Omental fat pad (tissue), 4 donors: ENCODE measurements around the gene FARS2. TPM values are rescaled to one million over a fixed set of nuclear protein-coding genes. Genes with fewer than 3 reads are reported as not detected.

Experiments used
- ATAC-seq: fragments of 150-250 bp; one replicate; pipeline ENCODE4 v1.9.1; 2016; ENCODE audit warnings: mild to moderate bottlenecking, moderate library complexity; ENCODE audit not compliant: low FRiP score
- DNase-seq: peaks from one replicate; pipeline ENCODE4 v3.0.0-alpha.2; 2019; ENCODE audit warnings: low spot score
- total RNA-seq, 4 donors: library from RNA; depleted of rRNA; stranded (reverse); fragments of >200 nt; gene quantifications; one replicate each; pipeline ENCODE4 v1.1.0, GENCODE V29; 2016
- TF ChIP-seq, protein P1 (sequence below), 3 donors: fragments of 450-650 bp; IDR thresholded peaks; one replicate each; pipeline ENCODE4 v1.5.1; 2016 to 2017; ENCODE audit warnings: antibody characterized with exemption in 3 of 3, mild to moderate bottlenecking in 3 of 3, moderate library complexity in 2 of 3

The FARS2 gene
- total RNA-seq, 4 donors from 2014 or later, result 12.5 to 18.1 (median 14.5) TPM

DNA sequence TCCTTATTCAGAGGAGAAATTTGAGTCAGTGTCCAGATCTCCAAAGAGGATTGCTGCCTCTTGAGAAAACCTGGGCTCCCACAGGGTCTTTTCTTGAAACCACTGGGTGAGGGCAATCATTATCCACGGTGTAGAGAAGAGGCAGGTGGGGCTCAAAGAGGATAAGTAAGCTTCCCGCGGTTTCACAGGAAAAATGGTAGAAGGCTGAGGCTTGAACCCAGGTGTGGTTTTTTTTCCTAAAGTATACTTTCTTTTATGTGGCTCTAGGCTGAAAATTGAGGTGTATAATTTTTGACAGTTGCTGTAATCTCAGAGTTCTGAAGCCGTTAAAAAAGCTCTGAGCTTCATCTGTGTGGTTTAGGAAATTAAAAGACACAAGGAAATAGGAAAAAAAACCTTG lies 164.5 kb downstream of the FARS2 start:
- no peak for DNase-seq
- ATAC-seq, result no peak
- TF ChIP-seq, protein P1, sequence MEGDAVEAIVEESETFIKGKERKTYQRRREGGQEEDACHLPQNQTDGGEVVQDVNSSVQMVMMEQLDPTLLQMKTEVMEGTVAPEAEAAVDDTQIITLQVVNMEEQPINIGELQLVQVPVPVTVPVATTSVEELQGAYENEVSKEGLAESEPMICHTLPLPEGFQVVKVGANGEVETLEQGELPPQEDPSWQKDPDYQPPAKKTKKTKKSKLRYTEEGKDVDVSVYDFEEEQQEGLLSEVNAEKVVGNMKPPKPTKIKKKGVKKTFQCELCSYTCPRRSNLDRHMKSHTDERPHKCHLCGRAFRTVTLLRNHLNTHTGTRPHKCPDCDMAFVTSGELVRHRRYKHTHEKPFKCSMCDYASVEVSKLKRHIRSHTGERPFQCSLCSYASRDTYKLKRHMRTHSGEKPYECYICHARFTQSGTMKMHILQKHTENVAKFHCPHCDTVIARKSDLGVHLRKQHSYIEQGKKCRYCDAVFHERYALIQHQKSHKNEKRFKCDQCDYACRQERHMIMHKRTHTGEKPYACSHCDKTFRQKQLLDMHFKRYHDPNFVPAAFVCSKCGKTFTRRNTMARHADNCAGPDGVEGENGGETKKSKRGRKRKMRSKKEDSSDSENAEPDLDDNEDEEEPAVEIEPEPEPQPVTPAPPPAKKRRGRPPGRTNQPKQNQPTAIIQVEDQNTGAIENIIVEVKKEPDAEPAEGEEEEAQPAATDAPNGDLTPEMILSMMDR (IDR thresholded peaks at IDR 0.05), result no peak

DNA sequence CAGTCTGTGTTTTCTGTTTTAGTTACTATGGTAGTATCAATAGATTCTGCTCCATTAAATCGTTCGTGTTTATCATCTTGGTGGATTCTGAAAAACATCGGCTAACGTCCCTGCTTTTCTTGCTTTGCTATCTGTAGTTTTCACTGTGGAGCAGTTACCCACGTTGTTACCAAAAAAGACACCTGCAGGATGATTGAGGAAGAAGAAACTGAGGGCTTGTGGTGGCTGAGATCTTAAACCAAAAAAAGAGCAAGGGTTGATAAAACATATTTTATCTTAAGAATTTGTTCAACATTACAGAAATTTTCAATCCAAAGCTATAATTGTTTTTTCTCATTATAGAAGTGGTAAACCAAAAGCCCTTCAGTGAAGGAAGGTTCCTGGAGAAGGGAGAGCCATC lies 166.3 kb downstream of the FARS2 start:
- TF ChIP-seq, protein P1 (IDR thresholded peaks at IDR 0.05), result no peak
- no peak for DNase-seq
- ATAC-seq, result no peak

DNA sequence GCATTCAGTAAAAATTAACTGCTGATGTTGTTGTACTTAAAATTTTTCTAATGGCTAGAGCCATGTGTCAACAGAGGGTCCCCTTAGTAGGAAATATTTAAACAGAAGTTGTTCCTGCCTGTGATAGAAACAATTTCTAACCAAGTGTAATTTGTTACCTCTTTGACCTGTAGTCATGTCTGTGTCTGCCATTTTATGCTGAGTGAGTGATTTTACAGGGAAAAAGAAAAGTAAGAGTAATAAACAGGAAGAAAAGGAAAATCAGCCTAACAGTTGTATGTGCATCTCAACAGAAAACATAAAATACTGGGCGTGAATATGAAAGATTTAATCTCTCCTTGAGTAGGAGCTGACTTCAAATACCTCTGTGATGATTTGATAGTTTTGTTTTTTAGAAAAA lies 172.0 kb downstream of the FARS2 start:
- TF ChIP-seq, protein P1 (IDR thresholded peaks at IDR 0.05), result no peak
- ATAC-seq, result no peak
- no peak for DNase-seq

DNA sequence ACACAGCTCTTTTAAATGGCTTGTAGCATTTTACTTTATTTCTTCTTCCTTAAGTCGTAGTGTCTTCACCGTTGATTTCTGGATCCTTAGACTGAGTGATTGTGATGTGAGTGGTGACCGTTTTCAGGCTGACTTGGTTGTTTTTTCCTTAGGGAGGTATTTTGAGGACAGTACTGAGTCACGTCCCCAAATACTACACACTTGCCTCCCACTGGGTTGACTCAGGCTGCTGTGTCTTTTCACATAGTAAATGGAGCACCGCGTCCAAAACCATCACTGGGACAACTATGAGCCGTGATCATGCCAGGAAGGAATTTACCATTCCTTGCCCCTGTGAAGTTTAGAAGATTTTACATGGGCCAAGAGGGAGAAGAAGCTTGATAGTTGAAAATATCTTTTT lies 174.1 kb downstream of the FARS2 start:
- TF ChIP-seq, protein P1 (IDR thresholded peaks at IDR 0.05), result no peak
- ATAC-seq (no peak), DNase-seq (no peak)

DNA sequence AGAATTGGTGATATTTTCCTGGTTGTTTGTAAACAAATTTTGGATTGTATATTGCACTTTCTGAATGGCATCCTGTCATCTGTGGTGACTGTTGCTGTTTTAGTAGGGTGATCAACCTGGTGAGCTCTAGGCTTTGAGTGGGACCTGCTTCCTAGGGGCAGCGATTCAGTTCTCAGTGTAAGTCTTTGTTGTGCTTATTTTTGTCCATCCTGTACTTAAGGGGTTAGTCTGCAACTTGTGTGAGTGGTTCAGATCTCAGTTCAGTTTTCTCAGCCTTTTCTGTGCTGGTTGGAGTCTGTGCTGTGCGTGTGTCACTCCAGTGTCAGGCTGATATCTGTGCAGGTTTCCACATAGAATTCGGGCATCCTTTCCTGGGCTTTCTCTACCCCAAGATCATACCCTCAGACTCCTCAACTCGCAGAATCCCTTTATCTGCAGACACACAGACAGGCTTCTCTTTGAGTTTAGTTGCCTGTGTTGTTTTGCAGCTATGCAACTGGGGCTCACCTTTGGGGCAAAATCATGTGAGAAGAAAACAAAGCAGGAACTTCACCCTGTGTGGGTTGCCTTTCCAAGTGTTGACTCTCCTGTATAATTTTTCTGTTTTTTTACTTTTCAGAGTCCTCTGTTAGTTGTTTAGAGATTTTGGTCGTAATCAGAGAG lies 177.7 kb downstream of the FARS2 start:
- DNase-seq (no peak), ATAC-seq (no peak)
- TF ChIP-seq, protein P1 (IDR thresholded peaks at IDR 0.05), result no peak

DNA sequence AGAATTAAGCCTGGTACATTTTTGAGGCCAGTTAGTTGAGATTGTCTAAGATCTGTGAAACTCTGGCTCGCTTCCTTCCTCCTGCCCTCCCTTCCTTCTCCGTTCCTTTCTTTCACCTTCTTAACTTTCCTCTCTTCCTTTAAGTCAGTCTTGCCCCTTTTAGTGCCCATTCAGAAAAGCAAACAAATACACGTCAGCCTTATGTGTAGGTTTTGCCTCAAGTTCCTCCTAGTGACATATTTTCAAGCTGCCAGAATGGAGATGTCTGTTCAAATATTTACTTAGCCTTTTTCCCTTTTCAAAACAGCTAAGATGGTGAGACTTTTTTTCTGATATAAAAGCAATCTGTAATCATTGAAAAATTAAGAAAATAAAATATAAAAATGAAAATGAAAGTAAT lies 178.4 kb downstream of the FARS2 start:
- ATAC-seq (no peak), DNase-seq (no peak)
- TF ChIP-seq, protein P1 (IDR thresholded peaks at IDR 0.05), result no peak

DNA sequence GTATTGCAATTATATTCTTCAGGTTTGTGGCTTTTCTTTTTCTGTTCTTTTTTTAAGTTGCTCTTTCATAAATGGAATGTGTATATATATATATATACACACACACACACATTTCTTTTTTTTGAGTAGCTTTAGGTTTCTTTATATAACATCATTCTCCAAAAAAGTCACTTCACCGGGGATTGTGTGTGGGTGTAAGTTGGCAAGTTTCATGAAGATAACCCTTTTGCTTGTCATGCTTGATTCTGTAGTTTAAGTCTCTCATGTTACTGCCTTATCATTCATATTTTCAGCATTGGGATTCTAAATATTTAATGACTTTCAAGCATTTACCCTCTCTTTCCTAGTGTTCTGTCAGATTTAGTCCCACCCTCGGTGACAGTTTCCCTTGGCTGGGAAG lies 181.0 kb downstream of the FARS2 start:
- ATAC-seq, result no peak

More for the DNA sequence above, 181.0 kb downstream of the FARS2 start:
- no peak for DNase-seq
- TF ChIP-seq, protein P1 (IDR thresholded peaks at IDR 0.05), result no peak
